MG63 (cell line): ENCODE results near the gene COMMD9. TPM values are rescaled to one million over a fixed set of nuclear protein-coding genes. Genes with fewer than 3 reads are reported as not detected.

Experiments used
- DNase-seq: peaks from one replicate; pipeline ENCODE4 v3.0.0-alpha.2; 2020
- H3K27me3 ChIP-seq: fragments of 250-450 bp; sonication (Bioruptor Pico); 2 replicates; pipeline ENCODE4 v1.5.1; 2020; ENCODE audit warnings: mild to moderate bottlenecking, moderate library complexity
- H3K36me3 ChIP-seq: fragments of 250-450 bp; sonication (Bioruptor Pico); 2 replicates; pipeline ENCODE4 v1.5.1; 2020; ENCODE audit warnings: mild to moderate bottlenecking, moderate library complexity
- H3K4me3 ChIP-seq: fragments of 250-450 bp; sonication (Bioruptor Pico); 2 replicates; pipeline ENCODE4 v1.5.1; 2020; ENCODE audit warnings: mild to moderate bottlenecking, moderate library complexity
- H3K9me3 ChIP-seq: fragments of 250-450 bp; sonication (Bioruptor Pico); 2 replicates; pipeline ENCODE4 v1.5.1; 2020; ENCODE audit warnings: mild to moderate bottlenecking, moderate library complexity
- total RNA-seq: library from RNA; depleted of rRNA; stranded (reverse); fragments of >200 nt; shearing (Covaris generic); gene quantifications from 2 replicates; pipeline ENCODE4 v1.2.3, GENCODE V29; 2014; ENCODE audit warnings: low replicate concordance

COMMD9 gene
- total RNA-seq, 1 experiment from 2014 or later, result 130 TPM

- H3K9me3 ChIP-seq, result no peaks in the 10 kb centered on the region
- DNase-seq, result no peak
- H3K27me3 ChIP-seq, result peaks cover 13% of the 10 kb centered on the region
- no peak overlapping the region for H3K4me3 ChIP-seq
- H3K36me3 ChIP-seq, result no peaks in the 10 kb centered on the region
Observed at GRCh38 chr11:36308577-36308976, 19.4 kb upstream of the COMMD9 start.

- Histone ChIP-seq H3K9me3 (no peaks in the 10 kb centered on the region), H3K4me3 (no peak overlapping the region), H3K27me3 (no peaks in the 10 kb centered on the region), H3K36me3 (no peaks in the 10 kb centered on the region)
- no peak for DNase-seq
Observed at GRCh38 chr11:36306888-36307287, 17.7 kb upstream of the COMMD9 start.

- H3K36me3 ChIP-seq, result no peaks in the 10 kb centered on the region
- H3K27me3 ChIP-seq, result no peaks in the 10 kb centered on the region
- H3K9me3 ChIP-seq, result no peaks in the 10 kb centered on the region
- no peak for DNase-seq
- H3K4me3 ChIP-seq, result no peak overlapping the region
Observed at GRCh38 chr11:36305047-36305446, 15.8 kb upstream of the COMMD9 start.

GRCh38 chr11:36304351-36304750 lies 15.1 kb upstream of the COMMD9 start:
- no peaks in the 10 kb centered on the region for H3K9me3 ChIP-seq
- no peak for DNase-seq
- H3K27me3 ChIP-seq, result no peaks in the 10 kb centered on the region
- H3K36me3 ChIP-seq, result no peaks in the 10 kb centered on the region
- no peak overlapping the region for H3K4me3 ChIP-seq

GRCh38 chr11:36300650-36301049 lies 11.4 kb upstream of the COMMD9 start:
- H3K4me3 ChIP-seq, result no peak overlapping the region
- DNase-seq, result peak; percentile 81
- H3K36me3 ChIP-seq, result no peaks in the 10 kb centered on the region
- no peaks in the 10 kb centered on the region for H3K9me3 ChIP-seq
- H3K27me3 ChIP-seq, result no peaks in the 10 kb centered on the region

GRCh38 chr11:36296884-36297543 lies 7.8 kb upstream of the COMMD9 start:
- Histone ChIP-seq H3K9me3 (no peaks in the 10 kb centered on the region), H3K36me3 (no peaks in the 10 kb centered on the region), H3K4me3 (no peak overlapping the region), H3K27me3 (no peaks in the 10 kb centered on the region)
- DNase-seq, result no peak

- Histone ChIP-seq H3K27me3 (no peaks in the 10 kb centered on the region; the same call in 1 of the 2 replicates), H3K9me3 (no peaks in the 10 kb centered on the region), H3K36me3 (no peaks in the 10 kb centered on the region), H3K4me3 (no peak within 1 kb of the TSS)
- DNase-seq, result no peak
Observed at GRCh38 chr11:36295926-36296325, 6.7 kb upstream of the COMMD9 start, which contains the start of gene PRR5L. Gene PRR5L (plus strand): TSS chr11:36296288. CDS start chr11:36401122, 104,834 bp downstream.

- Histone ChIP-seq H3K4me3 (no peak overlapping the region), H3K9me3 (no peaks in the 10 kb centered on the region), H3K36me3 (no peaks in the 10 kb centered on the region), H3K27me3 (no peaks in the 10 kb centered on the region; the same call in 1 of the 2 replicates)
- no peak for DNase-seq
Observed at GRCh38 chr11:36292311-36292722, 3.1 kb upstream of the COMMD9 start.

- H3K9me3 ChIP-seq, result no peaks in the 10 kb centered on the region
- H3K4me3 ChIP-seq, result peak overlapping the region; percentile 72
- no peaks in the 10 kb centered on the region; the same call in 1 of the 2 replicates for H3K27me3 ChIP-seq
- DNase-seq, result no peak
- no peaks in the 10 kb centered on the region for H3K36me3 ChIP-seq
Observed at GRCh38 chr11:36288442-36289225, 590 bp downstream of the COMMD9 start.

- no peak overlapping the region for H3K4me3 ChIP-seq
- no peak for DNase-seq
- H3K27me3 ChIP-seq, result no peaks in the 10 kb centered on the region
- H3K9me3 ChIP-seq, result peaks cover 7% of the 10 kb centered on the region
- no peaks in the 10 kb centered on the region for H3K36me3 ChIP-seq
Observed at GRCh38 chr11:36282926-36283325, 6.3 kb downstream of the COMMD9 start.

GRCh38 chr11:36281850-36282249 lies 7.4 kb downstream of the COMMD9 start:
- no peak for DNase-seq
- no peak overlapping the region for H3K4me3 ChIP-seq
- H3K9me3 ChIP-seq, result peaks cover 7% of the 10 kb centered on the region
- H3K27me3 ChIP-seq, result no peaks in the 10 kb centered on the region
- H3K36me3 ChIP-seq, result no peaks in the 10 kb centered on the region

GRCh38 chr11:36280531-36280930 lies 8.7 kb downstream of the COMMD9 start:
- Histone ChIP-seq H3K9me3 (peaks cover 7% of the 10 kb centered on the region), H3K36me3 (no peaks in the 10 kb centered on the region; the same call in 1 of the 2 replicates)
- DNase-seq, result no peak

GRCh38 chr11:36278531-36279282 lies 10.5 kb downstream of the COMMD9 start:
- no peak overlapping the region for H3K4me3 ChIP-seq
- H3K9me3 ChIP-seq, result peaks cover 7% of the 10 kb centered on the region
- no peak for DNase-seq
- no peaks in the 10 kb centered on the region for H3K27me3 ChIP-seq
- peaks cover 6% of the 10 kb centered on the region for H3K36me3 ChIP-seq

More at GRCh38 chr11:36280531-36280930, 8.7 kb downstream of the COMMD9 start:
- no peak overlapping the region for H3K4me3 ChIP-seq
- H3K27me3 ChIP-seq, result no peaks in the 10 kb centered on the region

- Histone ChIP-seq H3K27me3 (no peaks in the 10 kb centered on the region), H3K4me3 (no peak overlapping the region), H3K9me3 (no peaks in the 10 kb centered on the region; the same call in 1 of the 2 replicates), H3K36me3 (peaks cover 18% of the 10 kb centered on the region)
- DNase-seq, result no peak
Observed at GRCh38 chr11:36274414-36274813, 14.8 kb downstream of the COMMD9 start.

- Histone ChIP-seq H3K36me3 (peaks cover 18% of the 10 kb centered on the region), H3K4me3 (no peak overlapping the region), H3K27me3 (no peaks in the 10 kb centered on the region), H3K9me3 (no peaks in the 10 kb centered on the region; the same call in 1 of the 2 replicates)
- no peak for DNase-seq
Observed at GRCh38 chr11:36273110-36273509, 16.1 kb downstream of the COMMD9 start.

- Histone ChIP-seq H3K27me3 (no peaks in the 10 kb centered on the region; the same call in 1 of the 2 replicates), H3K9me3 (no peaks in the 10 kb centered on the region; the same call in 1 of the 2 replicates), H3K4me3 (no peak overlapping the region), H3K36me3 (peaks cover 18% of the 10 kb centered on the region)
- DNase-seq, result no peak
Observed at GRCh38 chr11:36271794-36272407, 17.3 kb downstream of the COMMD9 start.
